Stimulated activated CD4-positive, alpha-beta T cell treated with anti-CD3 and anti-CD28 coated beads, Interleukin-1b, Interleukin-23, amount 100 ng/mL, for 24 hours (primary cell): ENCODE data around the gene PLB1.

Experiments
- DNase-seq, 4 experiments: peaks; one replicate each; pipeline ENCODE4 v3.0.0-alpha.2; 2020; ENCODE audit warnings: low read depth in 4 of 4, low spot score in 1 of 4

Gene PLB1

DNA sequence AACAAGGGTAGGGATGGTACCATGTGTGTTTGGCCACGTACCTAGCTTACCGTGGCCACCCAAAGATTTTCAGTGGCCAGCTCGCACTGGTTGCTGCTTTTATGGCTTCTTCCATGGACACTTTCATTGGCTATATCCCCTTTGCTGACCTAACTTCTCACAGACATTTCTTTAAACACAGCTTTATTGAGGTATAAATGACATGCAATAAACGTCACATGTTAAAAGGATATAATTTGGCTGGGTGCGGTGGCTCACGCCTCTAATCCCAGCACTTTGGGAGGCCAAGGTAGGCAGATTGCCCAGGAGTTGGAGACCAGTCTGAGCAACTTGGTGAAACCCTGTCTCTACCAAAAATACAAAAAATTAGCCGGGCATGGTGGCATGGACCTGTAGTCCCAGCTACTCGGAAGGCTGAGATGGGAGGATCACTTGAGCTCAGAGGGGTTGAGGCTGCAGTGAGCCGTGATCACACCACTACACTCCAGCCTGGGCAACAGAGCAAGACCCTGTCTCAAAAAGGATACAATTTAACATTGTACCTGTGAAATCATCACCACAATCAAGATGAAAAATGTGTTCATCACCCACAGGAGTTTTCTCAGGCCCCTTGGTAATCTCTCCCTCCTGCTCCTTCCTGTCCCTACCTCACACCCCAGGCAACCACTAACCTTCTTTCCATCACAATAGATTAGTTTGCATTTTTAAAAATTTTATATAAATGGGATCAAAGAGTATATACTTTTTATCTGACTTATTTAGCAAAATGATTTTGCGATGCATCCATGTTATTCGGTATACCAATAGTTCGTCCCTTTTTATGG is 127.9 kb downstream of the PLB1 start:
- no peak for DNase-seq

DNA sequence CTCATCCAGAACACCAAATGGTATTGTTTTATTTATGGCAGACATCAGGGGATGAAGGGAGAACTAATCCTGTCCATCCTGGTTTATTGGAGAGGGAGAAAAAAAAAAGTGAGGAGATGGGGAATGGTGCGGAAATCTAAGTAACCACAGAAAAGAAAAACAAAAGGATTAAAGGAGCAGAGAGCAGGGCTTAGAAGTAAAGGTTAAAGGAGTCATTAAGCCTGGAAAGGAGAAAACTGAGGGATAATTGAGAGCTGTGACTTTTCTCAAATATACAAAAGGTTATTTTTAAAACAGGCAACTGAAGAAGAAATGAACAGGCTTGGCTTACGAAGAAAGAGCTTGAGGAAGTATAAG is 128.6 kb downstream of the PLB1 start:
- DNase-seq = no peak

DNA sequence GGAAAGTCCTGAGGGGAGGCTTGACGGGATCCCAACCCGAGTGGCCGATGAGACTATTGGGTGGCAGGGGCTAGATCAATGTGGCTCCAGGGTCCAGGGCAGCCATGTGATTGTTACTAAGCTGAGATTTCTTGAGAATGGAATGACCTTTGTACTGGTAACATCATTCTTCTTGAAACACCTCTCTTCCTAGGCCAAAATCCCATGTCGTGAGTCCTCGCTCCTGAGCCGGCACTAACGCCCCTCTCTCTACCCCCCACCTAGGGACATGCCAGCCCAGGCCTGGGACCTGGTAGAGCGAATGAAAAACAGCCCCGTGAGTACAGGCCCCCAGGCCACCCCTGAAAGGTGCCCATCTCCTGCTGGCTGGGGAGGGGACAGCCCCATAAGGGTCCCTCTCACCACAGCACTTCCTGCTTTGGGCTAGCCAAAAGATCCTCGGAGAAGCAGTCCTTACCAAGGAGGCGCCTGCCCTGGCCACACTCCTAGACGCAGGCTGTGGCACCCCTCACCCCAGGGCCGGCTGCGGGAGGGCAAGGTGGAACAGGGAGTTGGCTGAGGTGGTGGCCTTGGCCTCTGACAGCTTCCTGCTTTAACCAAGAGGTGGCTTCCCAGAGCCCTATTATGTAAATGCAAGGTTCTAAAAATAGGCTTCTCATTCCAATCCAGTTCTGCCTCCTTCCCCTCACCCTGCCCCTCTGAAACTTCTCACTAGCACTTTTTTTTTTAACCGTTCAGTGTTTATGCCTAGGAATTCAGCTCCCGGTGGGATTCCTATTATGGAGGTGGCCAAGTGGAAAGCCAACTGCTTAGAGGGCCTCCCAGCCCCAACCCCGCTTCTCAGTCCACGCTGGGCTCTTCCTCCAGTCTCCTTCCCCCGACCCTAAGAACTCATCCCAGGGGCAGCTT is 129.2 kb downstream of the PLB1 start:
- peak in 2 of 4 experiments; percentile 38 to 62 for DNase-seq

DNA sequence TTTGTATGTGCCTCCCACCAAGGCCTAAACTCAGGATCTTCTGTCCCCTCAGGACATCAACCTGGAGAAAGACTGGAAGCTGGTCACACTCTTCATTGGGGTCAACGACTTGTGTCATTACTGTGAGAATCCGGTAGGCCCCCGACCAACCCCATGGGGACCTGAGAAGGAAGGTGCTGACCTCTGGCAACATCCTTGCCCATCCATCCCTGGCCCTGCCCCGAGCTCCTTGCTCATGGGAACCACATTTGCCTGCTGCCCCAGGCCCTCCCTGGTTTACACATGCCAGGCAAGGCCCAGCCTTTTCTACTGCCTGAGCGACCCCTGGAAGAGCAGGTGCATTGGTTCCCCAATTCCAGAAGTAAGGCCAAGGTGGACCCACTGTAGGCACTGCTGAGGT is 130.5 kb downstream of the PLB1 start:
- DNase-seq = no peak

- no peak for DNase-seq
Measured at GRCh38 chr2:28626891-28627421, 131.1 kb downstream of the PLB1 start.

DNA sequence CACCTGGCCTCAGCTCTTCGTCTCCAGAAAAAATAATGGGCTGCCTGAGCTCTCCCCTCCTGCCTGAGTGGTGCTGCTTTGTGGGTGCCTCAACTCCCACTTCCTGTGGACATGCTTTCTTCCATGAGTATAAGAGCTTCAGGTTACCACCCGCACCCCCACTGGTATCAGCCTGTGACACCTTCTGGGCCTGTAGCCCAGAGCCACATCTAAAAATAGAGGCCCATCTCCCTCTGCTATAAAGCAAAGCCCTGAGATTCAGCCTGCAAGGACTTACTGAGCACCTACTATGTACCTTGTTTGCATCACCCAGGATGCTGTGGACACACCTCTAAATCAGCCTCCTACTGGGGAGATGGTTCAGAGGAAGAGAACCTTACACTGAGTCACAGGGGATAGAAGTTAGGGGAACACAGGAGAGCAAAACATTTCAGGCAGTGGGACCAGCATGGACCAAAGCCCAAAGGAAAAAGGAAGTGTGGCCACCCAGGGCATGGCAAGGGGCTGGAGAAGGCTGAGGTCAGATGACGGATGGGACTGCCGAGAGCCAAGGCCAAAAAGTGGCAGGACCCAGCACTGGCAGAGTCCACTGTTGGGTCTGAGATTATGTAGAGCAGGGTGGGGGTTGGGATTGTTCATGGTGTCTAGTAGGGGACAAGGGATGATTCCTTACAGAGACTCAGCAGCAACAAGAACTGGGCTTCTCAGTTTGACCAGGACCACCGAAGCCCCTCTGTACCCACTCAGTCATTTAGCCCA is 132.0 kb downstream of the PLB1 start:
- DNase-seq = no peak

GRCh38 chr2:28628506-28628905 is 132.6 kb downstream of the PLB1 start:
- no peak for DNase-seq

- no peak for DNase-seq
Measured at GRCh38 chr2:28628987-28629386, 133.1 kb downstream of the PLB1 start.

DNA sequence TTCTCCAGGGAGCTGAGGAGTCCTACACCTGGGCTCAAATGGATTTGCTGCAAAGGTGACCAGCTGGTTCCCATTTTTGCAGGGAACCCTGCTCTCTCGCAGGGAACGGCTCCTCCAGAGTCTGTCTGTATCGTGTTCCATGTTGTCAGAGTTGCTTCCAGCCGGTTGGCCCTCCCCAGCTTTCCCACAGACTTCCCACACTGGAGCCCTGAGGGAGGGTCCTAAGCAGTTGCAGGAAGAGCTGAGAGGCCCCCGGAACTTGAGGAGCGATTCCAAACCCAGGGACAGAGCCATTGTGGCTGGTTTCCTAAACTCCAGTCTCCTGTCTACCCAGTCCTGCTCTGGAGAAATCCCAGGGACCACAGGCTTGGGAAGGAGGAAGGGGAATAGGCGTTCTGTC is 134.1 kb downstream of the PLB1 start:
- no peak for DNase-seq

- DNase-seq = no peak
Measured at GRCh38 chr2:28630341-28630740, 134.5 kb downstream of the PLB1 start.

DNA sequence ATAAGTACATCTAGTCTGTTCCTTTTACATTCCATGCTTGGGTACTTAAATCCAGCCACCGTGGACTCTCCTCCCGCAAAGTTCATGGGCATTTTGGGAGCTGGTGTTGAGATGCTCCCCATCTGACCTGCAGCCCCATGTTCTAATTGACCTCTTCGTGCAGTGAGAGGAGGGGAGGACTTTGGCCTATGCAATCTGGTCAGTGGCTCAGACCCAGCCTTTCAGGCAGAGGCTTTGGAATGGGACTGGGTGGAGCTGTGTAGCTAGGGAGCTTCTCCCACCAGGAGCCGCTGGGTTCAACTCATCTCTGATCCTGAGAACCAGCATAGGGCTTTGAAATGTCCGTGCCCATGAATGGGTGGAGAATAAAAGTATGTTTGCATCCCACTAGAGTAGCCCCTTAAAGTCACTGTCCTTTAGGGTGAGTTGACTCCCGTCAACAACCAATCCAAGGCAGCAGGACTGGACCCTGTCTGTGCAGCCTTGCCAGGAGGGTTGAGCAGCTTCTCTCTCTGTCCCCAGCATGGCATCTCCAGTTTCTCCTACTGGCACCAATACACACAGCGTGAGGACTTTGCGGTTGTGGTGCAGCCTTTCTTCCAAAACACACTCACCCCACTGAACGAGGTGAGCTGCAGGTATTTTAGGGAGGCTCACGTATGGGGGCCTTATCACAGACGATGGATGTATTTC is 135.8 kb downstream of the PLB1 start:
- no peak for DNase-seq

DNA sequence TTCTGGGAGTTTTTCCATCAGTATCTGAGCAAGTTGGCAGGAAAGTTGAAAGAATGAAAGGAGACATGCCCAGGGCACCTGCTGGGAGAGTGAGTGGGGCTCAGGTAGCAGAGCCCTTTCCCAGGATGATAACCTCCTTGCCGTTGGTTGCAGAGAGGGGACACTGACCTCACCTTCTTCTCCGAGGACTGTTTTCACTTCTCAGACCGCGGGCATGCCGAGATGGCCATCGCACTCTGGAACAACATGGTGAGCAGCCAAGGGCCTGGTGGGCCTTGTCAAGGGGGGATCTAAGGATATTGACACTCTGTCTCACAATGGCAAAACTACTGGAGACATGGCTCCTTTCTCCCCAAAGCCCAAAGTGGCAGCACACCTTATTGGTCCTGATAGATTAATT is 136.9 kb downstream of the PLB1 start:
- no peak for DNase-seq

DNA sequence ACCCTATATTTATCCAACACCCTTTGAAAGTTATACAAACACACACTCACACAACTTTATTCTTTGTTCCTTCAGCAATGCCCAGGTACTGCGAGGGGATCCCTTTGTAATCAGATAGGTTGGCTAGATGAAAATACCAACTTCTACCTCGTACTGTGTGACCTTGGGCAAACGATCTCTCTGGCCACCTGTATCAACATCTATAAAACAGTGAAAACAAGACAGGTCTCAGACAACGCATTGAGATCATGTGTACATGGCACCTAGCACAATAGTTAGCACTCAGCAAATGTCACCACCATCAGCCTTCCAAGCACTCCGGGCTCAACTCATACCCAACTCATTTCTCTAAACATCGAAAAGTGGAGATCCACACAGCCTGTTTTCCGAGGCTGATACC is 137.3 kb downstream of the PLB1 start:
- DNase-seq = no peak

GRCh38 chr2:28633746-28634145 is 137.9 kb downstream of the PLB1 start:
- DNase-seq = no peak

DNA sequence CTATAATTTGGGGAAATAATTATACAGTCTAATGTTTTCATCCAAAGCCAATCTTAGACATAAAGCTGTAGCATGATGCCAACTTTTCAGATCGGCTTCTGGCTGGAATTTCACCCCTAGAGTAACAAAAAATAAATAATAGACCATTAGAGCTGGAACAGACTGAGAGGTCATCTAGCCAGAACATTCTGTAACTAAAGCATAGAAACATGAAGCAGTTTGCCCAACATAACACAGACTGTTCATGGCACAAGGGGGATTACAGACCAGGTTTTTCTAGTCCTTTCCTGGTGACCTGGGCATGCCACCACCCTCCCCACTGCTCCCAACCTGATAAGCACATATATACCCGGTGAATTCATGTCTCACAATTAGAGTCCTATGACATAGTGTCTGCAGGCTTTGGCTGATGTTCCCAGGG is 139.3 kb downstream of the PLB1 start:
- no peak for DNase-seq

DNA sequence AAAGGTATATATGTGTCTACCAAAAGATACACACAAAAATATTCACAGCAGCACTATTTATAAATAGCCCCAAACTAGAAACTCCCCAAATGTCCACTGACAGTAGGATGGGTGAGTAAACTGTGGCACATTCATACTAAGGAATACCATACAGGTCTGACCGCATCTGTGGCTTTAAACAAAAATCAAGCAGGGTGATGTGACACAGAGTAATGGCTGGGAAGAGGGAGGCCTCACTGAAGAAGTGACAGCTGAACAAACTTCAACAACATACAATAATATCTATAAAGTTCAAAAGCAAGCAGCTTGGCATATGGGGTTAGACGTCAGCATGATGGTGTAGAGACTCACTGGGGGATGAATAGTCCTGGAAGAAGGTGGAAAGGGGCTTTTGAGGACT is 140.6 kb downstream of the PLB1 start:
- no peak for DNase-seq

DNA sequence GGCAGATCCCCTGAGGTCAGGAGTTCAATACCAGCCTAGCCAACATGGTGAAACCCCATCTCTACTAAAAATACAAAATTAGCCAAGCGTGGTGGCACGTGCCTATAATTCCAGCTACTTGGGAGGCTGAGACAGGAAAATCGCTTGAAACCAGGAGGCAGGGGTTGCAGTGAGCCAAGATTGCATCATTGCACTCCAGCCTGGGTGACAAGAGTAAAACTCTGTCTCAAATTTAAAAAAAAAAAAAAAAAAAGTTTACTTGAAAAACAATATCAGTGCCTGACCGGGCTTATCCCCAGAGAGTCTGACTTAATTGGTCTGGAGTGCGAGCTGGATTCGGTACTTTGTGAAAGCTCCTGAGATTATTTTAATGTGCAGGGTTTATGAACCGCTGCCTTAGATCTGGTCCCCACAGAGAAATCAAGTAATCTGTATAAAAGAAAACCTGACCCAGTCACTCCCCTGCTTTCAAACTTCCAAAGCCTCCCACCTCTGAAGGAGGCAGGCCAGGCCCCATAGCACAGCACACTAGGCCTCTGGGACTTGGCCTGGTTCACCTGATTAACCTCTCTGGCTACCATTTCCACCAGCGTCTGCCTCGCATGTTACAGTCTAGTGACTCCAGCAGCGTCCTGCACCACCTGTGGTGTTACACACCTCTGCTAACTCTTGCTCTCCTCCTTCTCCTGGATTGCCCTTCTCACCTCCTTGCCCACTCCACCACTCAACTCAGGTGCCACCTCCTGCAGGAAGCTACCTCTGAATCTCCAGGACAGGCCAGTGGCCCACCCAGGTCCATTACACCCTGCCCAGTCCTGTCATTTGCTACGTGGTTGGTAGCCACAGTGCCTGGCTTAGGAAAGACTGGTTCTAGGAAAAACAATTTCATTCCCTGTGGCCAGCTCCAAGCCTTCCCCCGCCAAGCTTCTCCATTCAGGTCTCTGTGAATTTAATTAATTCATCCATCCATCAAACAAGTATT is 141.5 kb downstream of the PLB1 start:
- no peak for DNase-seq

GRCh38 chr2:28638102-28638501 is 142.2 kb downstream of the PLB1 start:
- DNase-seq = no peak

GRCh38 chr2:28639092-28639691 is 143.3 kb downstream of the PLB1 start:
- no peak for DNase-seq
